HG03457 (cell line): Measurements from ENCODE around the gene CSF2RB.
A peak's percentile ranks its signal among the peaks of the same experiment; 100 is the strongest.

Experiments
- ATAC-seq: cut with Tn5 transposase; IDR thresholded peaks from one replicate; pipeline ENCODE4 v1.9.1; 2021; ENCODE audit warnings: moderate number of reproducible peaks; ENCODE audit not compliant: unreplicated experiment

The CSF2RB gene

DNA sequence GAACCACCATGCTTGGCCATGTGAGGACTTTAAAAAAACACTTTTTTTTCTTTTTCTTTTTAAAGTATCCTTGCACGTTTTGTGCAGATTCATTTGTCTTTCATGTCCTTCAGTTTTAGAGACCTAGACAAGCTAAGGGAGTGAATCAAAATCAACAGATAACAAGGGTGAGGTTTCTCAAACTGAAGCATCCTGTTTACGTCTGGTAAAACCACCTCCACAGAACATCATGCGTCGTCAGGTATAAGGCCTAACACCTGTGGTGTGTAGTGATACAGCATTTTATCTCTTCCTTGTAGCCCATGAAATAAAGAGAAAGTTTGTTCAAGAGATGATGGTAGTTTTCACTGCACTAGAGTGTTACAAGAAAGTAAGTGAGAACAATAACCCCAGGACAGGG, 26.3 kb upstream of the CSF2RB start:
- ATAC-seq: no peak

DNA sequence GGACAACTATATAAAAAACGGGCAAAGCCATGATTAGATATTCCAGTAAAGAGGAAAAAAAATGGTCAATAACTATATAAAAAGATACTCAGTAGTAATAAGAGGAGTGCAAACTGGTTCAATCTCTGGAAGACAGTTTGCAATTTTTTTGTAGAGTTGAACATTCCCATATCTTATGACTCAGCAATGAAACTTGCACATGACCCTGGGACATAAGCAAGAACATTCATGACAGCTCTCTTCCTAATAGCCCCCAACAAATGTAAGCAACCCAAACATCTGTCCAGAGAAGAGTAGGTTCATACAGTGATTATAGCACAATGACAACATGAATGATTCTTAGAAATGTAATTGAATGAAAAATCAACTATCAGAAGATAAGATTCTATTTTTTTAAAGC, 21.8 kb upstream of the CSF2RB start:
- no peak for ATAC-seq

DNA sequence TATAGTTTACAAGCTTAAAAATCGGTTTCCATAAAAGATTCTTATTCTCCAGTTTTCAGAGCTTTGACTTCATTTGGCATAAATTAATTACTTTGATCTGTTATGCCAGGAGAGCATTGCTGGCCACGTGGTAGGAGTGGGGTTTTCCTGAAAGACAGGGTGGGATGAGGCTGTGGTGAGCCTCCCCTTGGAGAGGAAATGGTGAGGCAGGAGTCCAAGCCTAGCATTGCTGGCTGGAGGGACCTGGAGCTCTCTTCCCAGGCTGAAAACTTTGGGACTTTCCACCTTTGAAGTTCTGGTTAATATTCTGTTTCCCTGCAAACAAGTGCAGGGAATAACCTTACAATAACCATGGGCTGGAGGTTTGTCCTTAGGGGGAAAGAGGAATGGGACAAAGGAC, 21.1 kb upstream of the CSF2RB start:
- ATAC-seq: no peak

DNA sequence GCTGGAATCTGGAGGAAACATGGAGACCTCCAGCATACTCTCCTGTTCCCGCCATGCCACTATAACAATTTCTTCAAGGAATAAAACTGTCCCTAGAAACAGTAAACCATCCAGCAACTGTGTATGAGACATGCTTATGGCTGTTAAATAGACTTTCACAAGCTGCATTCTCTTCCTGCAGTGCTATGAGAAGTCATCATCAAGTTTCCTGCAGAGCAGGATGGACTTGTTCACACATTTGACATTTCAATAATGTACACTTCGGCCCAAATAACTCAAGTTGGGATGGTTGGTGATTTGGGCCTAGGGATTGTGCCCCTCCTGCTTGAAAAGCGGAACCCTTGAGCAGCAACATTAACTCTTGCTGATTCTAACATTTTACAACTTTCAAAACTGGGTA, 20.2 kb upstream of the CSF2RB start:
- ATAC-seq: no peak

DNA sequence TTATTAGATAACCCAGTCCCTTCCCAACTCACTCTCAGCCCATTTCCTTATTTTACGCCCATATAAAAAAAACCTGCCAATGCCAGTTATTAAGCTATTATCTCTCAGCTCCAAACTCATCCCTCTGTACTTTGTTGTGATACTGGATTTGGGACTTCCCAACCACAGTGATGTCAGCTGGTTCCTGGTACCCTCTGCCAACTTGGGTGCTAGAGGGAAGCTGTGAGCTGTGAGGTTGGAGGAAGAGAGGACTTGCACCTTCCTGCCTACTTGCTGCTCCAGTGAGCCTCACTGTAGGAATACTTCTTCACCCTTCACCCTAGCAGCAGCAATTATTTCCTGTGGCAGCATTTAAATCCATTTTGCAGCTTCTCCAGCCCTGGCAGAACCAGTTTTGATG, 19.2 kb upstream of the CSF2RB start:
- ATAC-seq: no peak

DNA sequence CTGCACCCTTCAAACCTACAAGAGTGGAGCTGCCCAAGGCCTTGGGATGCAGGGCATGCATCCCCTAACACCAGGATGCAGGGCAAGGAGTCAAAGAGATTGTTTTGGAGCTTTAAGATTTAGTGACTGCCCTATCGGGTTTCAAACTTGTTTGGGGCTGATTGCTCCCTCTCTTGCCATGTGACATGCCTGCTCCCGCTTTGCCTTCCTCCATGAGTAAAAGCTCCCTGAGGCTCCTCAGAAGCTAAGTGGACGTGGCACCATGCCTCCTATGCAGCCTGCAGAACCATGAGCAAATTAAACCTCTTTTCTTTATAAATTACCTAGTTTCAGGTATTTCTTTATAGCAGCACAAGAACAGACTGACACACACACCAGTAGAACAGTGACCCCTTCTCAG, 15.8 kb upstream of the CSF2RB start:
- no peak for ATAC-seq

DNA sequence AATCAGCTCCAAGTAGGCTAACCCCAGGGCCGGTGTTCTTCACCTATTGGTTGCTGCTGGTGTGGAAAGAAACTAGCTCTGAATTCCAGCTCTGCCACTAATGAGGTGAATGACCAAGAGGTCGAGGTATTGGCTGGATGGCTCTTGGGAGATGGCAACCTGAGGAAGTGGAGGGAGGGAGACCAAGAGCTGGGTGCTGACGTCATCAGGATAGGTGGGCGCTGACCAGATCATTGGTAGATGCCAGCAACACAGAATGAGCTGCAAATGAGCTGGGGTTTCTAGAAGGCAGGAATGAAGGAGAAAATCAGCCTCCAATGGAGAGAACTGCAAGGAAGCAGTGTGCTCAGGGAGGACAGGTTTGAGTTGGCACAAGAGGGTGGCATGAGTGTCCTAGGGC, 14.7 kb upstream of the CSF2RB start:
- ATAC-seq: no peak

DNA sequence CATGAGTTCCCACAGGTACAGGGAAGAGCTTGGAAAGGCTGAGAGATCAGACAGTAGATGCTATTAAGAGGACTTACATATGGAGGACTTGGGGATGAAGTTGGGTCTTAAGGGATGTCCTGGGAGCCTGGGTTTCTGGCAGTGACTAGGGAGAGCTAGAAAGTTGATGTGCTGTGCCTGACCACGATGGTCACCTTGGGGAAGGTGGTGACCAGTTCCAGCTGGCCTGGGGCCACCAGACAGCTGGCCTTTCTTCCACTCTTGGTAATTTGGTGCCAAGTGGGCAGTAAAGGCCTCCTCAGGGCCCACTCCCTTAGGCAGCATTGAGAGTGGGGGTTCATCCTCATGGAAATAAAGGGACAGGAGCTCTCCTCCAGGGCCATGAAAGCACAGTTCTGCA, 13.9 kb upstream of the CSF2RB start:
- ATAC-seq: no peak

DNA sequence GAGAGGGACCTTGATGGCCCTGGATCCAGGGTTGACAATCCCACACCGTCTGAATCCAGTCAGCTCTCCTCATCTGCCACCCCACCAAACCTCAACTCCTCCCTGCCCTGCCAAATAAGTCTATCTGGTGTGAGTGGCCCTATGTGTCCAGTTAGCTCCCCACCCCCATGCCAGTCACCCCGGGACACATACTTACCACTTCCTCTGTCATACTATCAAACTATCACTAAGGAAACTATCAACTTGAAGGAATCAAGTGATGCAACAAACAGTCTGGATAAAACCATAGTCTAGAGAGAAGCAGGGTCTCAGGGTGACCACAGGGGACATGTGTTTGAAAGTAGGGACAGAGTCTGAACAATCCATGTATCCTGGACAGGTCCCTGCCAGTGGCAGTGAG, 13.2 kb upstream of the CSF2RB start:
- ATAC-seq: no peak

DNA sequence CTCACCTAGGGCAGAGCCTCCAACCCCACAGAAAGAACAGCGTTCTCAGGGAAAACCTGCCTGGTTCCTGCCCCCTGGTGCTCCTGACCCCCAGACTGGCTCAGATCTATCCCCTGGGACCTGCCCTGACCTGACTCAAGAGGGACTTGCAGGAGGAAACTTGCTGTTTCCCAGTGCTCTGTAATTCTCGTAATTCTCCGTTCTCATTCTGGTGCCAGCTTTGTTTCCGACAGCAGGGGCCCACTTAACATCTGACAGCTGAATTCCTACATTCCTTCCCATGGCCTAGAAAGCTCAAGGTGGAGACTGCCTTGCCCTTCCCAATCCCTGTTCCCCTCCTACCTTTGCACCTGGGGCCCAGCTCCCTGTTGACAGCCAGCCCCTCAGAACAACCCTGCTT, 12.5 kb upstream of the CSF2RB start:
- no peak for ATAC-seq

DNA sequence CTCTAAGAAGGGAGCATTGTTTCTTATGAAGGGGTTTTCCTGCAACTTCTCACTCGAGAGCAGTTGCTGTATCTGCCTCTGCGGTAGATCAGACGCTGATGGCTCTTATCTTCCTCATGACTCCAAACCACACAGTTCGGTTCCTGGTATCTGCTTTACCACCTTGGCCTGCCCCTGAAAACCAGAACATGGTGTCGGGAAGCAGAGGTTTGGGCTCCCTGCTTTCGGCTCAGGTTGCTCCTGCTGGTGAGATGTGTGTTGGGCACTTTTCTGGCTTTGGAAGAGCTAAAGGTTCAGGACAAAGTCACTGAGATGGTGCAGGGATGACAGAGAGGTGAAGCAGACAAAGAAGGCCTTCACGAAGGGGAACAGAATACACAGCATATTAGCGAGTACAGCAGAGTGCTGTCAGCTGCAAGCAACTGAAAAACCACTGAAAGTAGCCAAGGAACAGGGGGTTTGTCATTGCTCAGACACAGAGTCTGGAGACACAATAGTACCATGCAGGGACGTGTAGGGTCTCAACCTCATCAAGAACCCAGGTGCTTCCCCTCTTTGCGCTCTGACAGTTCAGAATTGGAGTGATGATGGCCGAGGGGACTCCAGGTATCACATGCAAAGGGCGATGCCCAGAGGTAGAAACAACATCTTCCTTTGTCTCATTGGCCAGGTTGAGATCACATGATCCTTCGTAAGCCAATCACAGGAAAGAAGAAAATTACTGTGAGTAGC, 11.9 kb upstream of the CSF2RB start:
- peak; percentile 47 for ATAC-seq

DNA sequence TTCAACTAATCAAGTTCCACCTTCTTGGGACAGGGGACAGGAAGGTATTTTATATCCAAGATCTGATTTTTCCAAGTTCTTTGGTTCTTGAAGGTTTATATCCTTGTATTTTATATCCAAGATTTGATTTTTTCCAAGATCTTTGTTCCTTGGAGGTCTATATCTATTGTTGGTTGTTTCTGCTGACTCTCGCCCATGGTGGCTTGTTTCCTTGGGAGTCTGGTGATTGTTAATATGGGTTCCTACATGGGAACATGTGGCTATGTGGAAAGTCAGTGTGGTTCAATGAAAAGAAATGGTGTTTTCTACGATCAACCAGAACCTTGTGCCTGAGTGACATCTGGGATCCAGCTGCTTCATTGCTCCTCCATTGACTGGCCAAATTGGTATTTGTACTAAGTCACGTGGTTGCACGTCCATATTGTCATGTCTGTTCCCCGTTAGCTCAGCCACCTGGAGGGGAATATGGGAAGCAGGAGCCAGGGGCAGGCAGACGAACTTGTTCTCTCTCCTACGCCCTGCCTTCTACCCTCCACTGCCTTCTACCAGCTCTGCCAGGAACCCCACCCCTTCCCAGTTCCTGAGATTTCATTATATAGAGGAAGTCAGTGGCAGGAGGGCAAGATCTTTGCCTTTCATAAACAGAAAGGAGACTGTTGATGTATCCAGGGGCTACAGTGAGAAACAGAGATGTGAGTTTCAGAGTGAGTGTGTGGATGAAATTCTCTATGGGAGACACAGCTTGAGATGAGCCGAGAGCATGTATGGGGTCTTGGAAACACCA, 11.1 kb upstream of the CSF2RB start:
- ATAC-seq: no peak

DNA sequence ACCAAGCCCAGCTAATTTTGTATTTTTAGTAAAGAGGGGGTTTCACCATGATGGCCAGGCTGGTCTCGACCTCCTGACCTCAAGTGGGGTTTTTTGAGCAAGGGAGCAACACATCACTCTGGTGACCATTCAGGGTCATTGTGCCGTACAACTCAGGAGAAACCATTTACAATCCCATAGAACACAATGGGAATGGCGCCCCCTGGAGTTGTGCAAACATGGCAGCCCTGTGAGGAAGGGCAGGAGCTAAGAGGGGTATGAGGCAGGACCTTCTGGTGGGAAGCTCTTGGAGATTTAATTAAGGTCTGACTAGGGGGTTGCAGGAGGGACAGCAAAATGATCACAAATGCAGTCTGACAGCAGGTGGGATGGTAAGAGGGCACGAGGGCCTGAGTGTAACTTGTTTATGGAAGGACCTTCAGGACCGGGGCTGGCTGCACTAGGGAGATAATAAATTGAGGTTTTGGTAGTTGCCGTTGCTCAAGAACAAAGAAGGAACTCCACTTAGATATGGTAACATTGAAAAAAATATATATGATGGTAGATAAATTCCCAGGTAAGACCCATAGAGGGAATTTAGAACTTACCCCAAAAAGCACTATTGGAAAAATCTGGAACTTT, 9.1 kb upstream of the CSF2RB start:
- ATAC-seq: no peak

DNA sequence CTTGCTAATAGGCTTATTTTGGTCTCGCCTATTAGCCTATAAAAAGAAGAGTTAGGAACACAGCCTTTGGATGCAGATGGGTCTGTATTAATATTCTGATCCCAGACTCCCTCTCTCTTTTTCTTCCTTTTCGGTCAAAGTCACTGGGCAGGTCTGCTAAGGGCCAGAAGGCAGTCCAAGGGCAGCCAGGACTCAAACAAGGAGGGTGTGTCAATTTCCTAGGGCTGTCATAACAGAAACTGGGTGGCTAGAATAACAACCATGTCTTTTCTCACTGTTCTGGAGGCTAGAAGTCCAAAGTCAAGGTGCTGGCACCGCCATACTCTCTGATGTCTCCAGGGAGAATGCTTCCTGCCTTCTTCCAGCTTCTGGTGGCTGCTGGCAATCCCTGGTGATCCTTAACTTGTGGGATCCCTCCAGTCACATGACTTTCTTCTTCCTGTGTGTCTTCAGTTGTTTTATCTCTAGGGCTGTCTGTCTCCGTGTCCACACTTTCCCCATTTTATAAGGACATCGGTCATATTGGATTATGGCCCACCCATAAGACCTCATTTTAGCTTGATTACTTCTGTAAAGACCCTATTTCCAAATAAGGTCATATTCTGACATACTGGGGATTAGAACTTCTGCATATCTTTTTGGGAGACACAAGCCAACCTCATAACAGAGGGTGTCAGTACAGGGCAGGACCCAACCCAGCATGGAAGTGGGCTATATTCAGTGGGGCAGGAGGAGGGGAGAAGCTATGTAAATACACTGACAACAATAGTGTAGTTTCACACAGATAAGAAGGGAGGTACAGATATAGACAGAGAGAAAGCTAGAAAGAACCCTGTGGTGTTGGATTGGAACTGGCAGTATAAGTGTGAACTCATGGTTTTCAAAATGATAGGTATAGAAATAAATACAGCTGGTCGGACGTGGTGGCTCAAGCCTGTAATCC, 5.9 kb upstream of the CSF2RB start:
- ATAC-seq: no peak

DNA sequence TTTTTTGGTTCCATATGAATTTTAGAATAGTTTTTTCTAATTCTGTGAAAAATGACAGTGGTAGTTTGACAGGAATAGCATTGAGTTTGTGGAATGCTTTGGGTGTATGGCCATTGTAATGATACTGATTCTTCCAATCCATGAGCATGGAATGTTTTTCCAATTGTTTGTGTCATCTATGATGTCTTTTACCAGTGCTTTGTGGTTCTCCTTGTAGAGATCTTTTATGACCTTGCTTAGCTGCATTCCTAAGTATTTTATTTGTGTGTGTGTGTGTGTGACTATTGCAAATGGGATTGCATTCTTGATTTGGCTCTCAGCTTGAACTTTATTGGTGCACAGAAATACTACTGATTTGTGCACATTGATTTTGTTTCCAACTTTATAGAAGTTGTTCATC, 3.0 kb upstream of the CSF2RB start:
- no peak for ATAC-seq

DNA sequence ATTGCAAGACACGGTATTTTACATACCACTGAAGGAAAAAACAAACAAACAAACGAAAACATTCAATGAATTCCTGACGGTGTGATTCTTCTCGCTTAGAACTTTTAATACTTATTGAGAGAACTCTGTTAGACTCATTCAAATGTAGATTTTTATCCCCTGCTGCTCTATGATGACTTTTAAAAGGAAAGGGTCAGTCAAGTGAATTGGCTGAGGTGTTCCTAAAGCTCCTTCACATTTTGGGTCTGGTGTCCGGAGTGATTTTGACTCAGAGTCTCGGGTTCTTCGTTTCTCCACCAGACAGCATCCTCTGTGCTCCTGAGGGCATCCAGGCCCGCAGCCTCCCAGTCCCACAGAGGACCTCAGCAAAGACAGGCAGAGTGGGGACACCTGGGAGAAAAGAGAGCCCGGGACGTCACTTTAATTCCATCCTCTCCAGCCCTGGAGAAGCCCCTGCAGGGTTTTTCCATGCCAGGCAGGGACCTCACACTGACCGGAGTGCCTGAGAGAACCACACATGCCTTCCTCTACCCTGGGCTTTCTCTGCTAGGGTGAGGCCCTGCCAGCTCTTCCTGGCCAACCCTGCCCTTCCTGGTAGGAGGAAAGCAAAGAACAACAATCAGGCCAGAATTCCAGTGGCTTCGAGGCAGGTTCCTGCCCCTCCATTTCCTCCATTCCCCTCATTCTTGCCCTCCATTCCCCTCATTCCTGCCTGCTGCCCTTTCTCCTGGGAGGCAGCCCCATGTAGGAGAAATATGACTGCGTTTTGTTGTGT, 1.4 kb upstream of the CSF2RB start:
- ATAC-seq: no peak

DNA sequence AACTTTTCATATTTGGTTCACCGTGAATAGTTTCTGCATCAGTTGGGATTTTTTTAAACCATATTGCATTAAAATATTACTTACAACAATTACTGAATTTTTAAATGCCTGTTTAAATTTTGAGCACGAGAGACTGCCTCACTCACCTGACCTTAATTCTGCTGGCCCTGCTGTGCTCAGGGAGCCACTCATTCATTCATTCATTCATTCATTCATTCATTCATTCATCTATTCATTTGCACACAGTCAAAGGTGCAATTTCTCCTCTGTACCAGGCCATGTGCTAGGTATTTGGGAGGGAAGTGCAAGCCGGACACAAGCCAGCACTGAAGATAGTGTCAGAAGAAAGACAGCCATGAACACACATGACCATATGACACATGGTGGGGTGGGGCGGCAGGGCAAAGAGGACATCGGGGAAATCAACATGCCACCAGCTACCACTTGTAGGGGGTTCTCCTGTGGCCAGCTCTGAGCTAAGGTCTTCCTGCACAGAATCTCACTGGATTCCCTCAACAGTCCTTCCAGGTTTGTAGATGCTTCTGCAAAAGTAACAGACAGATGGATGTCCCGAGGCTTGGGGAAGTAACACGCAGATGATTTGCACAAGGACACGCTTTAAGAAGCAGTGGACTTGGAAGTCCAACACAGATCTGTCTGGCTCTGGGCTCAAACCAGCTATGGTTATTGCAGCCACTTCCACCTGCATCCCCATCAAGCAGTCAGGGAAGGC, 568 bp upstream of the CSF2RB start:
- ATAC-seq: no peak

DNA sequence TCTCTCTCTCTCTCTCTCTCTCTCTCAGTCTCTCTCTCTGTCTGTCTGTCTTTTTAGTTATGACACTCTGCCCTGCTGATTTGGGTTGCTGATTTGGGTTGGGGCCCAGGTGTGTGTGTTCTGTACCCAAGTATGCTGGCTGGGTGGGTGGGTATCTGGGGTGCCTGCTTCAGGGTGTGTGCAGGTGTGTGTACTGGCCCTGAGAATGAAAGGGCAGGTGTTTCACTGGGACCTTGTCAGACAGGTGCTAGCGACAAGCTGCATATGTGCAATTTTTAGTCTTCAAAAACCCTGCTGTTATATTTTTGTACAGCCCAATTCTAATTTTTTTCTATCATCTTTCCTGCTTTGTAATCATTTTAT, 943 bp downstream of the CSF2RB start:
- ATAC-seq: no peak

DNA sequence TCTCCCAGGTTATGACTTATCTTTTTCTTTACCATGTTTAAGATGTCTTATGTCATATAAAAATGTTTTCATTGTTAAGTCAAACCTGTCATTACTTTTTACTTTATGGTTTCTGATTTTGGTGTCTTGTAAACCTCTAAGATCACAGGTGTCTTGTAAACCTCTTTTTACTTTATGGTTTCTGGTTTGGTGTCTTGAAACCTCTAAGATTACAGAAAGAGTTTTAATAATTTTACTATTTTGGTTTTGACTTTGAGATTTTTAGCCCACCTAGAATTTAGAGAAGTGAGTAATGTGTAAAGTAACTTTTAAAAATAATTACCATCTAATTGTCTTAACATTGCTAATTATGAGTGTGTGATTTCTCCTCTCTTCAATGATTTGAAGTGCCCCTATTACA, 2.6 kb downstream of the CSF2RB start:
- no peak for ATAC-seq
